Measurements from ENCODE around the gene PHKA1.
A peak's percentile ranks its signal among the peaks of the same experiment; 100 is the strongest.
"Not testable (repeated sequence)": the region's sequence is repeated elsewhere in the genome, so short reads cannot be mapped to it uniquely, and the experiment has no call there.

PHKA1 gene

GRCh38 chrX:72572248-72573157, 141.6 kb downstream of the PHKA1 start, which contains the start of gene HDAC8:
Gene HDAC8 (minus strand): TSS chrX:72572843. CDS start chrX:72572761, 82 bp downstream.
- peak; percentile 49 for DNase-seq (ENCODE audit: low spot score)

- DNase-seq (ENCODE audit: low spot score), result no peak
Measured at GRCh38 chrX:72569786-72570185, 144.3 kb downstream of the PHKA1 start.

GRCh38 chrX:72568406-72569092, 145.6 kb downstream of the PHKA1 start:
- DNase-seq (ENCODE audit: low spot score), result no peak

GRCh38 chrX:72566448-72566847, 147.7 kb downstream of the PHKA1 start:
- no peak for DNase-seq (ENCODE audit: low spot score)

GRCh38 chrX:72559655-72560054, 154.5 kb downstream of the PHKA1 start:
- not testable (repeated sequence) for DNase-seq (ENCODE audit: low spot score)

- no peak for DNase-seq (ENCODE audit: low spot score)
Measured at GRCh38 chrX:72554448-72555140, 159.5 kb downstream of the PHKA1 start.

GRCh38 chrX:72552443-72552842, 161.7 kb downstream of the PHKA1 start:
- not testable (repeated sequence) for DNase-seq (ENCODE audit: low spot score)

- DNase-seq (ENCODE audit: low spot score), result no peak
Measured at GRCh38 chrX:72545990-72546389, 168.1 kb downstream of the PHKA1 start.

- no peak for DNase-seq (ENCODE audit: low spot score)
Measured at GRCh38 chrX:72540318-72540717, 173.8 kb downstream of the PHKA1 start.

GRCh38 chrX:72539822-72540221, 174.3 kb downstream of the PHKA1 start:
- no peak for DNase-seq (ENCODE audit: low spot score)

GRCh38 chrX:72536542-72536941, 177.6 kb downstream of the PHKA1 start:
- DNase-seq (ENCODE audit: low spot score), result no peak

- no peak for DNase-seq (ENCODE audit: low spot score)
Measured at GRCh38 chrX:72532366-72532765, 181.7 kb downstream of the PHKA1 start.
